Osteoblast (primary cell): ENCODE measurements around the gene TSPAN3. TPM values are rescaled to one million over a fixed set of nuclear protein-coding genes. Genes with fewer than 3 reads are reported as not detected.
A peak's percentile ranks its signal among the peaks of the same experiment; 100 is the strongest.

ENCODE experiments used
- DNase-seq: peaks from one replicate; pipeline ENCODE4 v3.0.0; 2011; ENCODE audit warnings: low spot score, mixed read lengths; ENCODE audit not compliant: insufficient read length; ENCODE audit errors: missing footprints
- H2AFZ ChIP-seq: 2 replicates; pipeline ENCODE4 v1.6.0; 2011; ENCODE audit warnings: mild to moderate bottlenecking, low read length
- H3K27ac ChIP-seq: 2 replicates; pipeline ENCODE4 v1.5.1; 2011; ENCODE audit warnings: mild to moderate bottlenecking, low read depth, low read length, moderate library complexity
- H3K27me3 ChIP-seq: 2 replicates; pipeline ENCODE4 v1.6.0; 2012; ENCODE audit warnings: mild to moderate bottlenecking, control low read depth, inconsistent platforms, low read length, moderate library complexity; ENCODE audit not compliant: insufficient read depth
- H3K36me3 ChIP-seq: 2 replicates; pipeline ENCODE4 v1.5.1; 2011; ENCODE audit warnings: mild to moderate bottlenecking, low read length, control low read depth, moderate library complexity; ENCODE audit not compliant: insufficient read depth
- H3K4me1 ChIP-seq: 2 replicates; pipeline ENCODE4 v1.5.1; 2011; ENCODE audit warnings: mild to moderate bottlenecking, low read length, control low read depth, moderate library complexity; ENCODE audit not compliant: insufficient read depth
- H3K4me2 ChIP-seq: 2 replicates; pipeline ENCODE4 v1.6.0; 2011; ENCODE audit warnings: mild to moderate bottlenecking, low read length; ENCODE audit not compliant: insufficient read depth
- H3K4me3 ChIP-seq: fragments of 200-600 bp; sonication (generic); 3 replicates; pipeline ENCODE4 v1.5.1; 2012; ENCODE audit warnings: mild to moderate bottlenecking, low read length, inconsistent platforms; ENCODE audit not compliant: insufficient read depth
- H3K79me2 ChIP-seq: 2 replicates; pipeline ENCODE4 v1.6.0; 2012; ENCODE audit warnings: mild to moderate bottlenecking, low read length, control low read depth, inconsistent platforms; ENCODE audit not compliant: insufficient read depth
- H3K9me3 ChIP-seq: 2 replicates; pipeline ENCODE4 v1.5.1; 2011; ENCODE audit warnings: low read depth, low read length, control low read depth
- H4K20me1 ChIP-seq: 2 replicates; pipeline ENCODE4 v1.6.0; 2012; ENCODE audit warnings: mild to moderate bottlenecking, low read length, control low read depth; ENCODE audit not compliant: insufficient read depth
- CTCF ChIP-seq: IDR thresholded peaks from 2 replicates; pipeline ENCODE4 v1.5.1; 2011; ENCODE audit warnings: mild to moderate bottlenecking, low read depth, low read length, moderate library complexity; ENCODE audit errors: extremely low read depth
- total RNA-seq: library from RNA; depleted of rRNA; stranded (reverse); fragments of >200 nt; gene quantifications from 2 replicates; pipeline ENCODE4 v1.2.3, GENCODE V29; 2012

Gene TSPAN3
- total RNA-seq, 1 donor = 235 TPM

GRCh38 chr15:77017761-77018720 lies 52.9 kb downstream of the TSPAN3 start:
- no peak for TF ChIP-seq CTCF
- H2AFZ ChIP-seq = no peak overlapping the region
- no peaks in the 10 kb centered on the region for H3K27me3 ChIP-seq
- DNase-seq = peak; percentile 83
- H3K27ac ChIP-seq = no peak overlapping the region
- H3K79me2 ChIP-seq = no peaks in the 10 kb centered on the region
- H4K20me1 ChIP-seq = no peaks in the 10 kb centered on the region
- H3K9me3 ChIP-seq = no peaks in the 10 kb centered on the region
- H3K36me3 ChIP-seq = no peaks in the 10 kb centered on the region
- H3K4me2 ChIP-seq = no peak overlapping the region
- peaks cover 10% of the 10 kb centered on the region for H3K4me1 ChIP-seq
- H3K4me3 ChIP-seq = no peak overlapping the region

GRCh38 chr15:77017091-77017660 lies 53.7 kb downstream of the TSPAN3 start:
- H3K4me3 ChIP-seq = no peak overlapping the region
- H3K36me3 ChIP-seq = no peaks in the 10 kb centered on the region
- H3K79me2 ChIP-seq = no peaks in the 10 kb centered on the region
- no peaks in the 10 kb centered on the region for H3K9me3 ChIP-seq
- DNase-seq = peak; percentile 65
- no peaks in the 10 kb centered on the region for H3K27me3 ChIP-seq
- no peak for TF ChIP-seq CTCF
- peaks cover 7% of the 10 kb centered on the region for H3K4me1 ChIP-seq
- H3K27ac ChIP-seq = no peak overlapping the region
- no peak overlapping the region for H2AFZ ChIP-seq
- no peaks in the 10 kb centered on the region for H4K20me1 ChIP-seq
- H3K4me2 ChIP-seq = no peak overlapping the region

GRCh38 chr15:77016321-77016695 lies 54.6 kb downstream of the TSPAN3 start:
- H2AFZ ChIP-seq = no peak overlapping the region

More at GRCh38 chr15:77016321-77016695, 54.6 kb downstream of the TSPAN3 start:
- Histone ChIP-seq H3K4me1 (no peaks in the 10 kb centered on the region), H3K9me3 (no peaks in the 10 kb centered on the region), H3K27me3 (no peaks in the 10 kb centered on the region), H3K4me2 (no peak overlapping the region), H3K4me3 (no peak overlapping the region), H3K27ac (no peak overlapping the region), H3K79me2 (no peaks in the 10 kb centered on the region), H4K20me1 (no peaks in the 10 kb centered on the region), H3K36me3 (no peaks in the 10 kb centered on the region)
- peak; percentile 76 for DNase-seq
- no peak for TF ChIP-seq CTCF
